Measurements from ENCODE around the gene KDM3A. TPM values are rescaled to one million over a fixed set of nuclear protein-coding genes. Genes with fewer than 3 reads are reported as not detected.
"Not testable (repeated sequence)": the region's sequence is repeated elsewhere in the genome, so short reads cannot be mapped to it uniquely, and the experiment has no call there.

Gene KDM3A
- total RNA-seq, 2 experiments from 2014 or later = 107 to 114 TPM

GRCh38 chr2:86492048-86492453 is 50.9 kb downstream of the KDM3A start:
- TF ChIP-seq CTCF (IDR thresholded peaks at IDR 0.05) = no peak
- Mint-ChIP-seq H3K27me3 (no peaks in the 10 kb centered on the region), H3K9me3 (peaks cover 2% of the 10 kb centered on the region), H3K4me1 (ENCODE audit: low read depth) (peaks cover 22% of the 10 kb centered on the region), H3K4me3 (no peak overlapping the region), H3K27ac (no peak overlapping the region), H3K36me3 (ENCODE audit: low read depth) (peaks cover 83% of the 10 kb centered on the region)
- POLR2A ChIA-PET = no interaction called here
- no peak for DNase-seq
- CTCF ChIA-PET = no interaction called here
- intact Hi-C loops (cut with micrococcal nuclease) = no loop called here
- ATAC-seq = no peak

GRCh38 chr2:86496391-86496790 is 55.2 kb downstream of the KDM3A start:
- ChIA-PET CTCF (interaction anchor here (0.8 kb wide), 1 partner anchor 275 kb away, joined by 3 read pairs; no protein-coding TSS in a partner anchor), POLR2A (interaction anchor here (0.7 kb wide), 1 partner anchor 56 kb away, joined by 3 read pairs; the partner anchor contains the start of gene KDM3A)
- H3K27me3 Mint-ChIP-seq; intact Hi-C loops (cut with micrococcal nuclease); H3K4me3 Mint-ChIP-seq; DNase-seq; ATAC-seq: not testable (repeated sequence)
- H3K36me3 Mint-ChIP-seq (ENCODE audit: low read depth) = peaks cover 87% of the 10 kb centered on the region
- peaks cover 25% of the 10 kb centered on the region for H3K9me3 Mint-ChIP-seq
- H3K27ac Mint-ChIP-seq = peak overlapping the region; percentile 52
- peaks cover 18% of the 10 kb centered on the region for H3K4me1 Mint-ChIP-seq (ENCODE audit: low read depth)

GRCh38 chr2:86498468-86499260 is 57.5 kb downstream of the KDM3A start:
- H3K27me3 Mint-ChIP-seq = no peaks in the 10 kb centered on the region
- intact Hi-C loops (cut with micrococcal nuclease) = no loop called here
- ChIA-PET CTCF (no interaction called here), POLR2A (no interaction called here)
- peak overlapping the region; percentile 53 for H3K27ac Mint-ChIP-seq
- H3K4me1 Mint-ChIP-seq (ENCODE audit: low read depth) = peaks cover 17% of the 10 kb centered on the region
- no peak for TF ChIP-seq CTCF (IDR thresholded peaks at IDR 0.05)
- ATAC-seq (no peak), DNase-seq (no peak)
- H3K36me3 Mint-ChIP-seq (ENCODE audit: low read depth) = peaks cover 92% of the 10 kb centered on the region
- H3K4me3 Mint-ChIP-seq = no peak overlapping the region
- peaks cover 29% of the 10 kb centered on the region for H3K9me3 Mint-ChIP-seq

- ChIA-PET CTCF (no interaction called here), POLR2A (no interaction called here)
- H3K36me3 Mint-ChIP-seq (ENCODE audit: low read depth) = peaks cover 91% of the 10 kb centered on the region
- TF ChIP-seq CTCF (IDR thresholded peaks at IDR 0.05) = no peak
- ATAC-seq = no peak
- no peaks in the 10 kb centered on the region for H3K27me3 Mint-ChIP-seq
- peaks cover 15% of the 10 kb centered on the region for H3K4me1 Mint-ChIP-seq (ENCODE audit: low read depth)
- no peak for DNase-seq
- intact Hi-C loops (cut with micrococcal nuclease) = no loop called here
- no peak overlapping the region for H3K4me3 Mint-ChIP-seq
- H3K9me3 Mint-ChIP-seq = peaks cover 29% of the 10 kb centered on the region
- H3K27ac Mint-ChIP-seq = peak overlapping the region; percentile 53
These were observed 58.2 kb downstream of the KDM3A start for GRCh38 chr2:86499326-86499725.

- no peak for ATAC-seq
- DNase-seq = peak; percentile 19
- no peak overlapping the region for H3K4me3 Mint-ChIP-seq
- no peak overlapping the region for H3K27ac Mint-ChIP-seq
- H3K36me3 Mint-ChIP-seq (ENCODE audit: low read depth) = peaks cover 87% of the 10 kb centered on the region
- TF ChIP-seq CTCF (IDR thresholded peaks at IDR 0.05) = no peak
- intact Hi-C loops (cut with micrococcal nuclease) = no loop called here
- H3K27me3 Mint-ChIP-seq = no peaks in the 10 kb centered on the region
- H3K9me3 Mint-ChIP-seq = peaks cover 28% of the 10 kb centered on the region
- CTCF ChIA-PET = no interaction called here
- H3K4me1 Mint-ChIP-seq (ENCODE audit: low read depth) = peaks cover 10% of the 10 kb centered on the region
- POLR2A ChIA-PET = interaction anchor here (0.9 kb wide), 1 partner anchor 21 kb away, joined by 3 read pairs; no protein-coding TSS in a partner anchor
These were observed 59.3 kb downstream of the KDM3A start for GRCh38 chr2:86500325-86501083.
